Endothelial cell of umbilical vein (primary cell): Measurements from ENCODE around the gene PON3. TPM values are rescaled to one million over a fixed set of nuclear protein-coding genes. Genes with fewer than 3 reads are reported as not detected.

ENCODE experiments used
- BruUV-seq: library from RNA; stranded (reverse); fragments of 400-500 nt; replicated peaks from 2 replicates; lab custom pipeline; 2021; lab: Mats Ljungman, UMichigan
- CTCF ChIA-PET: fragments of 300-600, 350-600 bp; sonication (Branson Sonifier 250); formaldehyde crosslinking; loops from one replicate; lab custom pipeline; 2021; ENCODE audit warnings: antibody characterized with exemption, inconsistent platforms; lab: Charles Lee
- POLR2A ChIA-PET: fragments of 300-600, 350-600 bp; sonication (Branson Sonifier 250); formaldehyde crosslinking; loops from one replicate; lab custom pipeline; 2021; ENCODE audit warnings: antibody characterized with exemption, inconsistent platforms; lab: Charles Lee
- DNase-seq: peaks from one replicate; pipeline ENCODE4 v3.0.0-alpha.2; 2011; ENCODE audit warnings: low read depth, low spot score
- FAIRE-seq: peaks from 2 replicates; lab custom pipeline; 2011; peaks lifted over from hg19 to GRCh38; lab: Jason Lieb, UNC
- H2AFZ ChIP-seq: 2 replicates; pipeline ENCODE4 v1.6.0; 2012; ENCODE audit warnings: low read depth, low read length, control low read depth, inconsistent platforms
- H3K27ac ChIP-seq: 2 replicates; pipeline ENCODE4 v1.5.1; 2011; ENCODE audit warnings: low read depth, mild to moderate bottlenecking, control low read depth, low read length, moderate library complexity; ENCODE audit not compliant: insufficient read depth
- H3K27me3 ChIP-seq, 2 experiments: 2 replicates each; pipeline versions ENCODE4 v1.6.0 to v1.6.1; 2011; ENCODE audit warnings: low read length in 2 of 2, mixed read lengths in 1 of 2; ENCODE audit not compliant: control insufficient read depth in 2 of 2, insufficient read depth in 2 of 2
- H3K36me3 ChIP-seq, 2 experiments: 2 replicates in 1 of 2; 3 replicates in 1 of 2; pipeline ENCODE4 v1.5.1; 2011; ENCODE audit warnings: low read length in 2 of 2, mild to moderate bottlenecking in 1 of 2, moderate library complexity in 1 of 2; ENCODE audit not compliant: control insufficient read depth in 2 of 2, insufficient read depth in 2 of 2; ENCODE audit errors: extremely low read depth in 1 of 2
- H3K4me1 ChIP-seq: 3 replicates; pipeline ENCODE4 v1.5.1; 2011; ENCODE audit warnings: mild to moderate bottlenecking, low read length; ENCODE audit not compliant: control insufficient read depth, insufficient read depth; ENCODE audit errors: extremely low read depth
- H3K4me2 ChIP-seq: 2 replicates; pipeline ENCODE4 v1.6.1; 2011; ENCODE audit warnings: low read length, control low read depth, mixed read lengths; ENCODE audit not compliant: insufficient read depth
- H3K4me3 ChIP-seq, 3 experiments: fragments of 200-600 bp in 1 of 3; sonication (generic), shearing (Covaris generic) in 1 of 3; replicated peaks in 1 of 3; 2 replicates each; pipeline ENCODE4 v1.5.1; 2011 to 2016; ENCODE audit warnings: control low read depth in 3 of 3, low read length in 3 of 3, mild to moderate bottlenecking in 2 of 3, inconsistent platforms in 1 of 3, low read depth in 1 of 3, moderate library complexity in 1 of 3; ENCODE audit not compliant: insufficient read depth in 1 of 3
- H3K79me2 ChIP-seq: 2 replicates; pipeline ENCODE4 v1.6.0; 2012; ENCODE audit warnings: low read length, inconsistent platforms; ENCODE audit not compliant: control insufficient read depth, insufficient read depth
- H3K9ac ChIP-seq: replicated peaks from 2 replicates; pipeline ENCODE3; 2011; ENCODE audit warnings: low read length, control low read depth; ENCODE audit not compliant: insufficient read depth; ENCODE audit errors: extremely low read depth
- H3K9me1 ChIP-seq: replicated peaks from 3 replicates; pipeline ENCODE4 v1.6.0; 2011; ENCODE audit warnings: mild to moderate bottlenecking, low read length; ENCODE audit not compliant: control insufficient read depth, insufficient read depth; ENCODE audit errors: extremely low read depth
- H3K9me3 ChIP-seq: replicated peaks from 2 replicates; pipeline ENCODE4 v1.5.1; 2012; ENCODE audit warnings: low read length, inconsistent platforms; ENCODE audit not compliant: control insufficient read depth, insufficient read depth
- H4K20me1 ChIP-seq: replicated peaks from 2 replicates; pipeline ENCODE3; 2011; ENCODE audit warnings: mild to moderate bottlenecking, low read length; ENCODE audit not compliant: control insufficient read depth, insufficient read depth; ENCODE audit errors: extremely low read depth
- CTCF ChIP-seq, 2 donors: IDR thresholded peaks; 1 replicate in 1 of 2; 2 replicates in 1 of 2; pipeline ENCODE4 v1.5.1; 2011; ENCODE audit warnings: low read length in 2 of 2, mild to moderate bottlenecking in 2 of 2, moderate library complexity in 2 of 2, control low read depth in 1 of 2, inconsistent platforms in 1 of 2, low read depth in 1 of 2; ENCODE audit not compliant: insufficient read depth in 1 of 2; ENCODE audit errors: extremely low read depth in 1 of 2
- EZH2 ChIP-seq: IDR thresholded peaks from 2 replicates; pipeline ENCODE4 v1.6.1; 2012; ENCODE audit warnings: borderline replicate concordance, low read depth, mild to moderate bottlenecking, moderate library complexity, low read length, inconsistent platforms; ENCODE audit not compliant: severe bottlenecking
- FOS ChIP-seq: IDR thresholded peaks from 2 replicates; pipeline ENCODE4 v1.6.1; 2011; ENCODE audit warnings: mild to moderate bottlenecking, low read length, moderate library complexity, borderline replicate concordance; ENCODE audit not compliant: insufficient read depth
- GATA2 ChIP-seq: IDR thresholded peaks from 2 replicates; pipeline ENCODE4 v1.7.0; 2011; ENCODE audit warnings: low read depth, mild to moderate bottlenecking, moderate library complexity, mixed read lengths, low read length; ENCODE audit not compliant: insufficient read length, insufficient read depth
- JUN ChIP-seq: IDR thresholded peaks from 2 replicates; pipeline ENCODE4 v1.6.1; 2011; ENCODE audit warnings: borderline replicate concordance, low read depth; ENCODE audit not compliant: insufficient read length, insufficient read depth
- MAX ChIP-seq: IDR thresholded peaks from 2 replicates; pipeline ENCODE4 v1.6.1; 2011; ENCODE audit not compliant: insufficient read depth, insufficient read length
- MYC ChIP-seq: IDR thresholded peaks from one replicate; pipeline ENCODE4 v1.6.1; 2011; ENCODE audit warnings: mild to moderate bottlenecking, low read depth, low read length
- POLR2A ChIP-seq: IDR thresholded peaks from 2 replicates; pipeline ENCODE4 v1.6.1; 2012; ENCODE audit warnings: low read depth, mild to moderate bottlenecking, control low read depth, low read length
- dilution Hi-C: fragments of 300-500 bp; cut with MboI; formaldehyde crosslinking; loops from one replicate; pipeline ENCODE4 v1.15.0; 2019; ENCODE audit warnings: low sequenced_read_pairs; ENCODE audit not compliant: extremely low pct_ligation_motif_present
- intact Hi-C: fragments of 100-400 bp; cut with micrococcal nuclease; formaldehyde crosslinking; loops from one replicate; pipeline ENCODE4 v1.10.0; 2022
- polyA plus RNA-seq, 4 experiments: library from polyadenylated mRNA; depleted of rRNA in 3 of 4; stranded (reverse) in 3 of 4; unstranded in 1 of 4; fragments of >200 nt; gene quantifications; 2 replicates each; pipeline versions ENCODE4 v1.2.1 to v1.2.3, GENCODE V29; 2011 to 2012; ENCODE audit warnings: missing spikeins in 1 of 4
- total RNA-seq: library from RNA; stranded (reverse); gene quantifications from 2 replicates; pipeline ENCODE4 v1.2.3, GENCODE V29; 2021

Gene PON3
- total and polyA plus RNA-seq, 2 donors (not counting 3 experiments of a cell fraction or from before 2014, with no cell fraction given), result 0.83 to 3.4 TPM

GRCh38 chr7:95322396-95322795 lies 73.8 kb downstream of the PON3 start:
- no peak for TF ChIP-seq MYC
- TF ChIP-seq EZH2, result no peak
- no peak for TF ChIP-seq CTCF (IDR thresholded peaks at IDR 0.05; ENCODE audit: extremely low read depth in 1 of 2, insufficient read depth in 1 of 2, low read depth in 1 of 2, low read length in 2 of 2)
- no peak for TF ChIP-seq FOS
- TF ChIP-seq GATA2, result no peak
- TF ChIP-seq JUN, result no peak
- no peak for TF ChIP-seq POLR2A
- TF ChIP-seq MAX, result no peak
- intact Hi-C loops (no loop called here), dilution Hi-C loops (no loop called here)
- Histone ChIP-seq H4K20me1 (no peaks in the 10 kb centered on the region), H3K4me3 (no peak overlapping the region), H3K27me3 (peaks cover 9 to 10% of the 10 kb centered on the region in 2 experiments), H3K4me2 (no peak overlapping the region), H3K27ac (no peak overlapping the region), H3K36me3 (no peaks in the 10 kb centered on the region), H3K79me2 (no peaks in the 10 kb centered on the region), H3K9me1 (no peaks in the 10 kb centered on the region), H3K9ac (no peak overlapping the region), H3K9me3 (no peaks in the 10 kb centered on the region), H3K4me1 (no peaks in the 10 kb centered on the region), H2AFZ (no peak overlapping the region)
- POLR2A ChIA-PET, result no interaction called here
- FAIRE-seq (no peak), DNase-seq (no peak)
- BruUV-seq, result no TSS peak
- CTCF ChIA-PET, result no interaction called here
